AG09309 (cell line): Measurements from ENCODE around the gene CIITA.
"Not testable (repeated sequence)": the region's sequence is repeated elsewhere in the genome, so short reads cannot be mapped to it uniquely, and the experiment has no call there.

Experiments used
- DNase-seq: peaks from one replicate; pipeline ENCODE4 v3.0.0-alpha.2; 2010; ENCODE audit warnings: low read depth
- H3K4me3 ChIP-seq: 2 replicates; pipeline ENCODE4 v1.5.1; 2011; ENCODE audit warnings: mild to moderate bottlenecking, low read depth, low read length, moderate library complexity; ENCODE audit not compliant: control insufficient read depth
- CTCF ChIP-seq: IDR thresholded peaks from 2 replicates; pipeline ENCODE4 v1.5.1; 2011; ENCODE audit warnings: mild to moderate bottlenecking, low read depth, low read length, inconsistent platforms; ENCODE audit not compliant: insufficient read depth, control insufficient read depth; ENCODE audit errors: missing control alignments

Gene CIITA

GRCh38 chr16:10920726-10921427 is 43.9 kb downstream of the CIITA start:
- DNase-seq: no peak
- no peak for TF ChIP-seq CTCF

GRCh38 chr16:10921536-10922327 is 44.7 kb downstream of the CIITA start:
- H3K4me3 ChIP-seq: no peak overlapping the region
- no peak for DNase-seq
- TF ChIP-seq CTCF: no peak

More at GRCh38 chr16:10920726-10921427, 43.9 kb downstream of the CIITA start:
- H3K4me3 ChIP-seq: no peak overlapping the region

- TF ChIP-seq CTCF: no peak
- DNase-seq: no peak
- H3K4me3 ChIP-seq: no peak overlapping the region
Observed at GRCh38 chr16:10922328-10923145, 45.5 kb downstream of the CIITA start.

GRCh38 chr16:10923146-10923649 is 46.2 kb downstream of the CIITA start:
- no peak overlapping the region for H3K4me3 ChIP-seq
- no peak for DNase-seq
- TF ChIP-seq CTCF: no peak

GRCh38 chr16:10923650-10924214 is 46.7 kb downstream of the CIITA start:
- no peak for DNase-seq
- no peak for TF ChIP-seq CTCF
- no peak overlapping the region for H3K4me3 ChIP-seq

- not testable (repeated sequence) for DNase-seq, H3K4me3 ChIP-seq
Observed at GRCh38 chr16:10925285-10925684, 48.3 kb downstream of the CIITA start.
